Neuronal stem cell (in vitro differentiated cells): ENCODE results near the gene MGAT5B.

ENCODE experiments used
- DNase-seq: peaks from one replicate; pipeline ENCODE4 v3.0.0-alpha.2; 2013; ENCODE audit warnings: low spot score
- H2AFZ ChIP-seq: one replicate; pipeline ENCODE4 v1.6.1; 2013; ENCODE audit warnings: mild to moderate bottlenecking, low read length, inconsistent platforms
- H2AK5ac ChIP-seq: 2 replicates; pipeline ENCODE4 v1.6.1; 2013; ENCODE audit warnings: low read depth, mild to moderate bottlenecking, inconsistent platforms, low read length, moderate library complexity, mixed read lengths
- H2BK120ac ChIP-seq: 2 replicates; pipeline ENCODE4 v1.6.1; 2013; ENCODE audit warnings: low read depth, mild to moderate bottlenecking, inconsistent platforms, low read length, moderate library complexity, mixed read lengths
- H2BK12ac ChIP-seq: one replicate; pipeline ENCODE4 v1.6.1; 2013; ENCODE audit warnings: low read length, inconsistent platforms
- H2BK15ac ChIP-seq: 2 replicates; pipeline ENCODE4 v1.6.1; 2013; ENCODE audit warnings: mild to moderate bottlenecking, low read length, inconsistent platforms, mixed read lengths
- H2BK5ac ChIP-seq: one replicate; pipeline ENCODE4 v1.6.1; 2013; ENCODE audit warnings: inconsistent platforms, mild to moderate bottlenecking, low read length, moderate library complexity
- H3K14ac ChIP-seq: one replicate; pipeline ENCODE4 v1.6.1; 2013; ENCODE audit warnings: low read length, inconsistent platforms
- H3K18ac ChIP-seq: 2 replicates; pipeline ENCODE4 v1.6.1; 2013; ENCODE audit warnings: low read length, inconsistent platforms
- H3K23ac ChIP-seq: 2 replicates; pipeline ENCODE4 v1.6.1; 2013; ENCODE audit warnings: low read depth, mild to moderate bottlenecking, mixed read lengths, low read length, inconsistent platforms; ENCODE audit not compliant: poor library complexity
- H3K27ac ChIP-seq: replicated peaks from 3 replicates; pipeline ENCODE4 v1.5.1; 2013; ENCODE audit warnings: low read length, inconsistent platforms
- H3K27me3 ChIP-seq, 3 experiments: 2 replicates each; pipeline ENCODE4 v1.6.1; 2013; ENCODE audit warnings: low read length in 3 of 3, mild to moderate bottlenecking in 2 of 3, inconsistent platforms in 1 of 3, low read depth in 1 of 3, mixed read lengths in 1 of 3, moderate library complexity in 1 of 3; ENCODE audit not compliant: control insufficient read depth in 3 of 3, insufficient read depth in 3 of 3
- H3K36me3 ChIP-seq, 2 donors: replicated peaks in 1 of 2; 2 replicates each; pipeline ENCODE4 v1.6.1; 2013; ENCODE audit warnings: low read length in 2 of 2; ENCODE audit not compliant: control insufficient read depth in 2 of 2, insufficient read depth in 2 of 2
- H3K4ac ChIP-seq: 2 replicates; pipeline ENCODE4 v1.6.1; 2013; ENCODE audit warnings: inconsistent platforms, mild to moderate bottlenecking, low read length, moderate library complexity
- H3K4me1 ChIP-seq, 2 donors: 1 replicate in 1 of 2; 2 replicates in 1 of 2; pipeline ENCODE4 v1.6.1; 2013; ENCODE audit warnings: low read length in 2 of 2, low read depth in 1 of 2; ENCODE audit not compliant: control insufficient read depth in 2 of 2, insufficient read depth in 1 of 2
- H3K4me2 ChIP-seq: one replicate; pipeline ENCODE4 v1.6.1; 2013; ENCODE audit warnings: mild to moderate bottlenecking, low read length, inconsistent platforms; ENCODE audit not compliant: insufficient read depth, poor library complexity, severe bottlenecking
- H3K4me3 ChIP-seq, 2 donors: 2 replicates each; pipeline ENCODE4 v1.5.1; 2013; ENCODE audit warnings: low read length in 2 of 2, mild to moderate bottlenecking in 2 of 2, inconsistent platforms in 1 of 2, moderate library complexity in 1 of 2
- H3K79me1 ChIP-seq: one replicate; pipeline ENCODE4 v1.6.1; 2013; ENCODE audit warnings: low read depth, mild to moderate bottlenecking, inconsistent platforms, low read length, moderate library complexity
- H3K9ac ChIP-seq: one replicate; pipeline ENCODE4 v1.6.1; 2013; ENCODE audit warnings: mild to moderate bottlenecking, low read depth, low read length, inconsistent platforms; ENCODE audit not compliant: poor library complexity
- H3K9me3 ChIP-seq, 2 donors: replicated peaks in 1 of 2; 2 replicates each; pipeline versions ENCODE3 to v1.6.1; 2013; ENCODE audit warnings: low read length in 2 of 2, mild to moderate bottlenecking in 2 of 2, inconsistent platforms in 1 of 2, low read depth in 1 of 2, mixed read lengths in 1 of 2, moderate library complexity in 1 of 2; ENCODE audit not compliant: control insufficient read depth in 2 of 2, insufficient read depth in 1 of 2
- H4K8ac ChIP-seq: one replicate; pipeline ENCODE4 v1.6.1; 2013; ENCODE audit warnings: low read depth, mild to moderate bottlenecking, inconsistent platforms, low read length, moderate library complexity
- H4K91ac ChIP-seq: one replicate; pipeline ENCODE4 v1.6.1; 2013; ENCODE audit warnings: low read length, low read depth, mild to moderate bottlenecking, inconsistent platforms; ENCODE audit not compliant: poor library complexity
- WGBS, 2 donors: extraction: QIAGEN DNeasy Blood & Tissue Kit; methylation state at CpG; one replicate each; pipeline ENCODE4 v1.1.7; 2013; ENCODE audit warnings: missing lambda C conversion rate in 2 of 2, mixed read lengths in 1 of 2; ENCODE audit not compliant: insufficient read length in 2 of 2, insufficient replicate concordance in 1 of 2; ENCODE audit errors: extremely low coverage in 2 of 2; 5-methylcytosine and 5-hydroxymethylcytosine counted together

Gene MGAT5B

DNA sequence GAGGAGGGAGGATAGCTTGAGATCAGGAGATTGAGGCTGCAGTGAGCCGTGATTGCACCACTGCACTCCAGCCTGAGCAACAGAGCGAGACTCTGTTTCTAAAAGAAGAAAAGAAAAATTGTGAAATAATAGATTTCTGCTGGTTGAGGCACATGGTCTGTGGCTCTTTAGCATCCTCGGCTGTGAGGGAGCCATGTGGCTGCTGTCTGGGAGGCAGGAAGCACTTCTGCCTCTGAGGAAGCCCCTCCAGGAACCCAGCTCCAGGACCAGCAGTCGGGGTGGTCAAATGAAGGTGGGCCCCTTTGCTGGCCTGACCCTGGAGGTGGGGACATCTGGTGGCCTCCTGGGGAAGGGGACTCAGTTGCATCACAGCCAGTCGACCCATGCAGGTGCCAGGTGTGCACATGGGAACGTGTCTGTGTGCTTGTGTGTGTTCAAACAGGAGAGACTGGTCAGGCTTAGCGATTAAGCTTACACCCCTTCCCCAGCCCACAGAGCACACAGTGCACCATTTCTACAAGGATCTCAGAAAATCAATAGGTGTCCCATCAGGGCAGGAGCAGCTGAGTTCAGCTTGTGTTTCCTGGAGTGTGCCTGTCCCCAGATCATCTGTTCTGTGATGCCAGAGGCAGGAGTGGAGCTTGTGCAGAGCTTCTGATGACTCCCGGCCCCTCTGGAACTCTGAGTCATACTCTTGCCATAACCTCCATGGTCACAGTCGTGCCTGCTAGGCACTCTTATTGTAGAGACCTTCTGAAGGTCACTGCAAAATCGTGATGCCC, 24.3 kb upstream of the MGAT5B start:
- no peak for DNase-seq
- H3K9me3 ChIP-seq = no peaks in the 10 kb centered on the region
- no peak overlapping the region for H2AFZ ChIP-seq
- no peak overlapping the region for H3K27ac ChIP-seq
- H3K4me2 ChIP-seq = no peak overlapping the region
- no peak overlapping the region for H3K4me3 ChIP-seq
- H4K91ac ChIP-seq = no peak overlapping the region
- no peak overlapping the region for H2AK5ac ChIP-seq
- H3K4ac ChIP-seq = no peak overlapping the region
- no peak overlapping the region for H4K8ac ChIP-seq
- no CpG with 5 or more reads among the region's 10 CpGs for WGBS, 2 donors
- no peak overlapping the region for H2BK15ac ChIP-seq
- H3K14ac ChIP-seq = no peak overlapping the region
- H3K9ac ChIP-seq = no peak overlapping the region
- no peak overlapping the region for H2BK5ac ChIP-seq
- peak overlapping the region; percentile 13 for H3K23ac ChIP-seq
- H3K18ac ChIP-seq = no peak overlapping the region
- no peak overlapping the region for H2BK12ac ChIP-seq
- no peaks in the 10 kb centered on the region for H3K79me1 ChIP-seq
- peaks cover 18 to 20% of the 10 kb centered on the region in 2 donors for H3K4me1 ChIP-seq
- peaks cover 0 to 11% (median 0%) of the 10 kb centered on the region in 3 experiments for H3K27me3 ChIP-seq
- no peak overlapping the region for H2BK120ac ChIP-seq
- H3K36me3 ChIP-seq = no peaks in the 10 kb centered on the region

GRCh38 chr17:76844485-76844829, 23.7 kb upstream of the MGAT5B start:
- Histone ChIP-seq H3K27me3 (peaks cover 0 to 11% (median 0%) of the 10 kb centered on the region in 3 experiments), H2AFZ (no peak overlapping the region), H4K91ac (no peak overlapping the region), H2AK5ac (no peak overlapping the region), H2BK120ac (no peak overlapping the region), H3K4me2 (no peak overlapping the region), H3K4me1 (peaks cover 18 to 20% of the 10 kb centered on the region in 2 donors), H3K14ac (no peak overlapping the region), H3K23ac (no peak overlapping the region), H3K9ac (no peak overlapping the region), H3K18ac (peak overlapping the region; percentile 1), H3K9me3 (no peaks in the 10 kb centered on the region), H3K4ac (no peak overlapping the region), H3K27ac (no peak overlapping the region), H2BK12ac (no peak overlapping the region), H3K4me3 (no peak overlapping the region), H4K8ac (no peak overlapping the region), H3K79me1 (no peaks in the 10 kb centered on the region), H2BK5ac (no peak overlapping the region), H3K36me3 (no peaks in the 10 kb centered on the region), H2BK15ac (no peak overlapping the region)
- whole genome bisulfite sequencing, 2 donors = no CpG with 5 or more reads among the region's 4 CpGs
- no peak for DNase-seq

GRCh38 chr17:76844846-76845245, 23.4 kb upstream of the MGAT5B start:
- Histone ChIP-seq H3K23ac (no peak overlapping the region), H3K27me3 (peaks cover 0 to 11% (median 0%) of the 10 kb centered on the region in 3 experiments)
- no peak for DNase-seq

DNA sequence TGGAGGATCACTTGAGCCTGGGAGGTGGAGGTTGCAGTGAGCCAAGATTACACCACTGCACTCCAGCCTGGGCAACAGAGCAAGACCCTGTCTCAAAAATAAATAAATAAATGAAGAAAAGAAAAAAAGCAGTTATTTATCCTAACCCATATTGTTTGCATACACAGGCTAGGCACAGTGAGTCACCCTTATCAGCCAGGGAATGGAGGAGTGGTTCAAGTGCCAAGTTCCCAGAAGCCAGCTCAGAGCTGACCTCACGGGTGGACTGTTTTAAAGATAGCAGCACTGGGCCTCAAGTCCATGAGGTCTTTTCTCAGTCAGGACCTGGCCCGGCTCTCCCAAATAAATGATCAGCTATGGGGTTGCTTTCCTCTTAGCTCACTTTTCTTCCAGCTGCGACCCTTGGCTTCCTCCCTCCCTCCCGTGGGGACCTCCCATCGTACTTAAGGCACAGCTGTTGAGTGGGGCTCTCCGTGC, 22.6 kb upstream of the MGAT5B start:
- Histone ChIP-seq H3K27me3 (peaks cover 0 to 3% (median 0%) of the 10 kb centered on the region in 3 experiments), H4K91ac (no peak overlapping the region)
- WGBS, 2 donors = no CpG with 5 or more reads among the region's 6 CpGs

More at GRCh38 chr17:76844846-76845245, 23.4 kb upstream of the MGAT5B start:
- no peak overlapping the region for H3K4me2 ChIP-seq
- no peak overlapping the region for H3K4me3 ChIP-seq
- H2BK15ac ChIP-seq = no peak overlapping the region
- no peak overlapping the region for H2BK5ac ChIP-seq
- WGBS, 2 donors = no CpG with 5 or more reads among the region's 8 CpGs
- H3K9me3 ChIP-seq = no peaks in the 10 kb centered on the region
- H3K4me1 ChIP-seq = peaks cover 17 to 19% of the 10 kb centered on the region in 2 donors
- no peak overlapping the region for H3K9ac ChIP-seq
- no peak overlapping the region for H3K27ac ChIP-seq
- no peak overlapping the region for H3K18ac ChIP-seq
- no peak overlapping the region for H4K91ac ChIP-seq
- no peak overlapping the region for H2BK12ac ChIP-seq
- H3K36me3 ChIP-seq = no peaks in the 10 kb centered on the region
- no peak overlapping the region for H4K8ac ChIP-seq
- no peak overlapping the region for H3K4ac ChIP-seq
- no peak overlapping the region for H3K14ac ChIP-seq
- H2AFZ ChIP-seq = no peak overlapping the region
- no peak overlapping the region for H2BK120ac ChIP-seq
- H2AK5ac ChIP-seq = no peak overlapping the region
- H3K79me1 ChIP-seq = no peaks in the 10 kb centered on the region

More for the DNA sequence above, 22.6 kb upstream of the MGAT5B start:
- no peak overlapping the region for H2AK5ac ChIP-seq
- no peak overlapping the region for H3K4me2 ChIP-seq
- no peak overlapping the region for H3K4me3 ChIP-seq
- H3K36me3 ChIP-seq = no peaks in the 10 kb centered on the region
- no peak overlapping the region for H3K14ac ChIP-seq
- peaks cover 10 to 13% of the 10 kb centered on the region in 2 donors for H3K4me1 ChIP-seq
- no peak overlapping the region for H3K9ac ChIP-seq
- no peak overlapping the region for H2BK15ac ChIP-seq
- no peak overlapping the region for H2BK120ac ChIP-seq
- no peaks in the 10 kb centered on the region for H3K79me1 ChIP-seq
- no peak overlapping the region for H3K27ac ChIP-seq
- DNase-seq = no peak
- no peak overlapping the region for H3K23ac ChIP-seq
- H4K8ac ChIP-seq = no peak overlapping the region
- H2AFZ ChIP-seq = no peak overlapping the region
- H3K18ac ChIP-seq = no peak overlapping the region
- no peaks in the 10 kb centered on the region for H3K9me3 ChIP-seq
- no peak overlapping the region for H2BK12ac ChIP-seq
- H2BK5ac ChIP-seq = no peak overlapping the region
- no peak overlapping the region for H3K4ac ChIP-seq
